NCI-H345 (cell line): ENCODE data around the gene CSF2.
"Not testable (repeated sequence)": the region's sequence is repeated elsewhere in the genome, so short reads cannot be mapped to it uniquely, and the experiment has no call there.

Experiments
- DNase-seq: peaks from one replicate; lab custom pipeline; 2025; lab: John Stamatoyannopoulos, UW

Gene CSF2

GRCh38 chr5:132087176-132087575, 13.6 kb downstream of the CSF2 start:
- DNase-seq = no peak

GRCh38 chr5:132087661-132088060, 14.1 kb downstream of the CSF2 start:
- no peak for DNase-seq

- no peak for DNase-seq
These were observed 15.8 kb downstream of the CSF2 start for GRCh38 chr5:132089363-132089762.

GRCh38 chr5:132090107-132090506, 16.5 kb downstream of the CSF2 start:
- no peak for DNase-seq

GRCh38 chr5:132093271-132093670, 19.7 kb downstream of the CSF2 start:
- no peak for DNase-seq

- DNase-seq = no peak
These were observed 20.9 kb downstream of the CSF2 start for GRCh38 chr5:132094393-132095076.

GRCh38 chr5:132095077-132095410, 21.5 kb downstream of the CSF2 start:
- no peak for DNase-seq

GRCh38 chr5:132095424-132095972, 21.9 kb downstream of the CSF2 start:
- no peak for DNase-seq

- DNase-seq = no peak
These were observed 23.3 kb downstream of the CSF2 start for GRCh38 chr5:132096904-132097303.

GRCh38 chr5:132098151-132098594, 24.6 kb downstream of the CSF2 start:
- no peak for DNase-seq

- DNase-seq = no peak
These were observed 25.0 kb downstream of the CSF2 start for GRCh38 chr5:132098621-132099020.

GRCh38 chr5:132099076-132099748, 25.6 kb downstream of the CSF2 start:
- no peak for DNase-seq

GRCh38 chr5:132099905-132100304, 26.3 kb downstream of the CSF2 start:
- DNase-seq = no peak

GRCh38 chr5:132100672-132101261, 27.2 kb downstream of the CSF2 start:
- DNase-seq = no peak

- no peak for DNase-seq
These were observed 27.8 kb downstream of the CSF2 start for GRCh38 chr5:132101385-132101880.

GRCh38 chr5:132102101-132102701, 28.6 kb downstream of the CSF2 start:
- DNase-seq = no peak

GRCh38 chr5:132102944-132103331, 29.3 kb downstream of the CSF2 start:
- no peak for DNase-seq

GRCh38 chr5:132103332-132103951, 29.9 kb downstream of the CSF2 start:
- DNase-seq = no peak

- no peak for DNase-seq
These were observed 30.4 kb downstream of the CSF2 start for GRCh38 chr5:132103969-132104391.

- DNase-seq = no peak
These were observed 31.0 kb downstream of the CSF2 start for GRCh38 chr5:132104556-132104955.

GRCh38 chr5:132105688-132106087, 32.1 kb downstream of the CSF2 start:
- no peak for DNase-seq

GRCh38 chr5:132108495-132108894, 34.9 kb downstream of the CSF2 start:
- DNase-seq = not testable (repeated sequence)
